HG02840 (cell line): ENCODE measurements around the gene AMDHD2.

Experiments
- ATAC-seq: cut with Tn5 transposase; IDR thresholded peaks from one replicate; pipeline ENCODE4 v1.9.1; 2021; ENCODE audit warnings: mild to moderate bottlenecking, moderate library complexity, moderate number of reproducible peaks; ENCODE audit not compliant: unreplicated experiment, low FRiP score

Gene AMDHD2

GRCh38 chr16:2482708-2483534 is 37.2 kb upstream of the AMDHD2 start:
- ATAC-seq = no peak

- no peak for ATAC-seq
These were observed 36.0 kb upstream of the AMDHD2 start for GRCh38 chr16:2483939-2484897.

GRCh38 chr16:2484898-2485508 is 35.2 kb upstream of the AMDHD2 start:
- no peak for ATAC-seq

- ATAC-seq = no peak
These were observed 34.2 kb upstream of the AMDHD2 start for GRCh38 chr16:2485811-2486507.

- ATAC-seq = no peak
These were observed 33.3 kb upstream of the AMDHD2 start for GRCh38 chr16:2486645-2487516.

DNA sequence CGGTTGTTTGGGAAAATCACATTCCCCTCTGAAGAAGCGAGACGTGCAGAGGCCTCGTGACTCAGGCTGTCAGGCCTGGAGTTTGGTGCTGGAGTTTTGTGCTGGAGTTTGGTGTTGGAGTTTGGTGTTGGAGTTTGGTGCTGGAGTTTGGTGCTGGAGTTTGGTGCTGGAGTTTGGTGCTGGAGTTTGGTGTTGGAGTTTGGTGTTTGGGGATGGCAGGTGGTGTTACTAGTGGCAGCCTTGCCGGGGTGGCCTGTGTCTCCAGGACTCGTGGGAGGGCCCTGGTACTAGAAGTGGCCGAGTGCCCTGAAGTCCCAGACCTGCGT is 32.7 kb upstream of the AMDHD2 start:
- ATAC-seq = no peak

- ATAC-seq = no peak
These were observed 32.2 kb upstream of the AMDHD2 start for GRCh38 chr16:2487903-2488531.

- no peak for ATAC-seq
These were observed 30.6 kb upstream of the AMDHD2 start for GRCh38 chr16:2489581-2489980.

GRCh38 chr16:2490190-2491105 is 29.7 kb upstream of the AMDHD2 start:
- ATAC-seq = no peak

GRCh38 chr16:2492292-2492691 is 27.9 kb upstream of the AMDHD2 start:
- ATAC-seq = no peak

DNA sequence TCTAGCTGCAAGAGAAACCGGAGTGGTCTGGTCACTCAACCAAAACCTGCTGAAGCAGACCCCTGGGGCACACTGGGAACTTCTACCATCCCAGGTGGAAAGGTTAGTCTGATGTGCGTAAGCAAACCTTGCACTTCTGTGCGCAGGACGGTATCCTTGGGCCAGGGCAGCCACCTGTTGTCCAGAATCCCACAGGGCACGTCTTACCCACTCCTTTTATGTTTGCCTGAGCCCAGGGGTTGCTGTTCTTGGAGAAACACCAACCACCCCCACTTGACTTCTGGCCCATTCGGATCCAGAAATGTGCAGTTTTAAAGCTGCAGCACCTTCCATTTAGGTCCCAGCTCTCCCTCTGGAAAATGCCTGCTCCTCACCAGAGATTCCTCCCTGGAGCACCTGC is 26.6 kb upstream of the AMDHD2 start:
- ATAC-seq = no peak

- no peak for ATAC-seq
These were observed 25.6 kb upstream of the AMDHD2 start for GRCh38 chr16:2494616-2495015.

DNA sequence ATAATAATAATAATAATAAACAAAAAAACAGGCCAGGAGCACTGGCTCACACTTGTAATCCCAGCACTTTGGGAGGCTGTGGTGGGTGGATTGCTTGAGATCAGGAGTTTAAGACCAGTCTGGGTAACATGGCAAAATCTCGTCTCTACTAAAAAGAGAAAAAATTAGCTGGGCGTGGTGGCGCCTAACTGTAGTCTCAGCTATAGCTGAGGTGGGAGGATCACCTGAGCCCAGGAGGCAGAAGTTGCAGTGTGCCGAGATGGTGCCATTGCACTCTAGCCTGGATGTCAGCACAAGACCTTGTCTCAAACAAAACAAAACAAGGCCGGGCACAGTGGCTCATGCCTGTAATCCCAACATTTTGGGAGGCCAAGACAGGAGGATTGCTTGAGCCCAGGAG is 25.1 kb upstream of the AMDHD2 start:
- ATAC-seq = no peak

GRCh38 chr16:2496223-2497115 is 23.7 kb upstream of the AMDHD2 start:
- ATAC-seq = no peak

- no peak for ATAC-seq
These were observed 23.0 kb upstream of the AMDHD2 start for GRCh38 chr16:2497116-2497630.

- no peak for ATAC-seq
These were observed 22.3 kb upstream of the AMDHD2 start for GRCh38 chr16:2497695-2498484.
